ENCODE results near the gene NDEL1. TPM values are rescaled to one million over a fixed set of nuclear protein-coding genes. Genes with fewer than 3 reads are reported as not detected.

NDEL1 gene
- total RNA-seq, 2 experiments from 2014 or later, result 49.5 to 52.4 TPM

DNA sequence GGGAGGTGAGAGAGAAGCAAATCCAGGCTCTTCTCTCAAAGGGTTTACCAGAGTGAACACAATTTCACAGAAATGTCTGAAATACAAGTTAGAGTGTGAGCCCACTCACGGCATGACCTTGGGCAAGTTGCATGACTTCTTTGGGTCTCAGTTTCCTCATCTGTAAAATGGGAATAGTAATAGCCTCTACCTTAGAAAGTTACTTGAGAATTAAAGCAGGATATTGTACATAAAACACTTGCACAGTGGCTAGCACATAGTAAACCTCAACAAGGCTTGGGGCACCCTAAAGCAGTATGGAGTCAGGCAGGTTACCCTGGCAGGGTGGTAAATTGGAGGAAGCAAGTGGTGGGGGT, 24.8 kb upstream of the NDEL1 start:
- ChIA-PET POLR2A (no interaction called here), CTCF (interaction anchor here (1.2 to 3.3 kb wide), 8 partner anchors 10 to 587 kb away, joined by 3 to 20 read pairs (median 4); no protein-coding TSS in a partner anchor)

GRCh38 chr17:8412089-8412488, 23.6 kb upstream of the NDEL1 start:
- POLR2A ChIA-PET, result no interaction called here
- CTCF ChIA-PET, result interaction anchor here (3.3 kb wide), 1 partner anchor 334 kb away, joined by 20 read pairs; no protein-coding TSS in a partner anchor

DNA sequence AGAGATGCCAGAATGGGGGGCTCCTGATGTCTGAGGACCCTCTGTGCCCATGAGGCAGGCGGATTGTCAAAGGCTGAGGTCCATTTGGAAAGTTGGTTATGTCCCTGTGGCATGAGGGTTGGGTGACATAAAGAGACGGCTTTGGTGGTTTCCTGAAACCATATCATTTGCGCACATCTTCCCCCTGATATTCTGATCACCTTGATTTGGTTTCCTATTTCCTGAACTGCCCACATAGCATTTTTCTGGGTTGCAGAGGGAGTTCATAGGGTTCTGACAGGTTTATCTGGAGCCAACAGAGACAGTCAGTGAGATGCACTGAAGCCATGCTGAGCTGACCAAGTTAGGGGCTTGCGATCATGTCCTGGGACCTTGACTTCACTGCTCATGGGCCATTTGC, 22.4 kb upstream of the NDEL1 start:
- ChIA-PET POLR2A (no interaction called here), CTCF (interaction anchor here (1.0 kb wide), 1 partner anchor 19 kb away, joined by 3 read pairs; no protein-coding TSS in a partner anchor)

DNA sequence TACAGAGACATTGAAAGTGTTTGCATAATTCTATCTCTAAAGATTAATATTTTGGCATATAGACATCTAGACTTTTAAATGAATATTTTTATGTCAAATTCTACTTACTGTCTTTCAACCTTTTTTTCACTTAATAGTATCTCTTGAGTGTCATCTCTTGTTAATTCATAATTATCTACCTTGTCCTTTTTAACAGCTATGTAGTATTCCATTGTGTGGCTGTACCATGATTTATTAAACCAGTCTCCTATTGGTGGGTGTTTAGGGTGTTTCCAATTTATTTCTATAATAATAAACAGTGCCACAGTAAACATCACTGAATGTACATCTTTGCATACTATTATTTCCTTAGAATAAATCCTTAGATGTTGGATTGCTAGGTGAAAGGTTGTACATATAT, 21.7 kb upstream of the NDEL1 start:
- ChIA-PET POLR2A (no interaction called here), CTCF (interaction anchor here (1.0 kb wide), 1 partner anchor 20 kb away, joined by 3 read pairs; no protein-coding TSS in a partner anchor)

GRCh38 chr17:8417806-8418205, 17.9 kb upstream of the NDEL1 start:
- ChIA-PET POLR2A (no interaction called here), CTCF (no interaction called here)

GRCh38 chr17:8418471-8418870, 17.2 kb upstream of the NDEL1 start:
- ChIA-PET CTCF (no interaction called here), POLR2A (no interaction called here)

GRCh38 chr17:8419305-8419704, 16.4 kb upstream of the NDEL1 start:
- CTCF ChIA-PET, result no interaction called here
- POLR2A ChIA-PET, result no interaction called here

GRCh38 chr17:8420041-8420934, 15.4 kb upstream of the NDEL1 start:
- CTCF ChIA-PET, result interaction anchor here (1.0 kb wide), 1 partner anchor 10 kb away, joined by 4 read pairs; no protein-coding TSS in a partner anchor
- POLR2A ChIA-PET, result no interaction called here

GRCh38 chr17:8421571-8421970, 14.1 kb upstream of the NDEL1 start:
- ChIA-PET POLR2A (no interaction called here), CTCF (interaction anchor here (1.0 kb wide), 1 partner anchor 11 kb away, joined by 4 read pairs; no protein-coding TSS in a partner anchor)

GRCh38 chr17:8426094-8426720, 9.5 kb upstream of the NDEL1 start:
- CTCF ChIA-PET, result interaction anchor here (0.6 kb wide), 1 partner anchor 20 kb away, joined by 3 read pairs; no protein-coding TSS in a partner anchor
- POLR2A ChIA-PET, result no interaction called here

- CTCF ChIA-PET, result no interaction called here
- POLR2A ChIA-PET, result no interaction called here
Measured at GRCh38 chr17:8426802-8427201, 8.9 kb upstream of the NDEL1 start.

GRCh38 chr17:8430966-8431365, 4.7 kb upstream of the NDEL1 start:
- ChIA-PET CTCF (no interaction called here), POLR2A (interaction anchor here (0.6 kb wide), 1 partner anchor 184 kb away, joined by 4 read pairs; no protein-coding TSS in a partner anchor)

GRCh38 chr17:8436169-8436843, 622 bp downstream of the NDEL1 start:
- POLR2A ChIA-PET, result interaction anchor here (0.7 to 1.2 kb wide), 4 partner anchors 53 to 59 kb away, joined by 3 to 5 read pairs (median 4); partner anchors contain the start of gene KRABD2
- CTCF ChIA-PET, result interaction anchor here (0.6 to 1.3 kb wide), 2 partner anchors 54 to 60 kb away, joined by 3 to 4 read pairs; partner anchors contain the start of gene KRABD2

DNA sequence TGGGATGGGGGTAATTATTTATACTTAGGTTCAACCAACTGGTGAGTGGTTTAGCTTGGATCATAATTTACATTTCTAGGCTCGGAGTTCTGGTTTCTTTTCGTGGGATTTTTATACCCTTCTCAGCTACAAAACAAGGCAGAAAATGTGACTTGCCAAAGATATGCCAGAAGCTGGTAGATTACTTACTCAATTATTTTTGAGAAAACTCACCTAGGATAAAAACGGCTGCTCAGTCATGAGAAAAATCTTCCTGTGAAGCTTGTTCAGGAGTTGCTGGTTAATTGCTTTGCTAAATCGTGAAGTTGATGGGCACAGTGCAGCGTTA, 1.1 kb downstream of the NDEL1 start:
- POLR2A ChIA-PET, result interaction anchor here (0.7 to 0.9 kb wide), 2 partner anchors 55 to 60 kb away, joined by 3 to 4 read pairs; partner anchors contain the start of gene KRABD2
- CTCF ChIA-PET, result interaction anchor here (0.6 to 1.3 kb wide), 2 partner anchors 55 to 60 kb away, joined by 3 to 4 read pairs; partner anchors contain the start of gene KRABD2

- POLR2A ChIA-PET, result no interaction called here
- CTCF ChIA-PET, result interaction anchor here (1.2 kb wide), 1 partner anchor 55 kb away, joined by 3 read pairs; no protein-coding TSS in a partner anchor
Measured at GRCh38 chr17:8438441-8438840, 2.8 kb downstream of the NDEL1 start.

- CTCF ChIA-PET, result interaction anchor here (1.3 kb wide), 1 partner anchor 114 kb away, joined by 3 read pairs; no protein-coding TSS in a partner anchor
- POLR2A ChIA-PET, result no interaction called here
Measured at GRCh38 chr17:8439681-8440080, 4.0 kb downstream of the NDEL1 start.

DNA sequence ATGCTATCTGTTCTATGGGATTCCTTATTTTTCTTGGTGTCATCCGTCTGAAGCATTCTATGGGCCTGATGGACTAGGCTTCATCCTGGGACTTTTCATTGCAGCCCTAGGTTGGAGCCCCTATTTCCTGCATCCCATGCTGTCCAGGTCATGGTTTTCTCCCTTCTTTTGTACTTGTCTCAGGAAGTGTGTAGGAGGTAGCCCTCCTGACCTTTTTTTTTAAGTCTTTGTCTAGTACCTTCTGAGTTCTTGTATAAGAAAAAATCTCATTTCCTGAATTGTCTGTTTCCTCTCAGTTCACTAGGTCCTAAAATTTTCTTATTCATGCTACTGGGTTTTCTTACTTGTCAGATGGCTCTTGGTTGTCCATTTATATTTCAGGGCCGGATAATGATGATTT, 6.0 kb downstream of the NDEL1 start:
- ChIA-PET POLR2A (interaction anchor here (0.6 kb wide), 1 partner anchor 11 kb away, joined by 8 read pairs; no protein-coding TSS in a partner anchor), CTCF (interaction anchor here (0.6 kb wide), 1 partner anchor 298 kb away, joined by 7 read pairs; no protein-coding TSS in a partner anchor)

- CTCF ChIA-PET, result no interaction called here
Measured at GRCh38 chr17:8442310-8442709, 6.6 kb downstream of the NDEL1 start.

GRCh38 chr17:8443756-8444155, 8.1 kb downstream of the NDEL1 start:
- CTCF ChIA-PET, result no interaction called here
- POLR2A ChIA-PET, result no interaction called here

More at GRCh38 chr17:8442310-8442709, 6.6 kb downstream of the NDEL1 start:
- POLR2A ChIA-PET, result interaction anchor here (0.6 kb wide), 1 partner anchor 10 kb away, joined by 8 read pairs; no protein-coding TSS in a partner anchor

GRCh38 chr17:8444494-8444893, 8.8 kb downstream of the NDEL1 start:
- POLR2A ChIA-PET, result no interaction called here
- CTCF ChIA-PET, result no interaction called here
